Adrenal gland (tissue), 12 donors: ENCODE measurements around the gene ZNF672. TPM values are rescaled to one million over a fixed set of nuclear protein-coding genes. Genes with fewer than 3 reads are reported as not detected.
A peak's percentile ranks its signal among the peaks of the same experiment; 100 is the strongest.

ENCODE experiments used
- DNase-seq, 7 donors: peaks; one replicate each; pipeline ENCODE4 v3.0.0-alpha.2; 2019 to 2020
- H3K27ac ChIP-seq, 5 donors: fragments of 200-600 bp; sonication (generic) in 4 of 5; 1 replicate in 3 of 5; 2 replicates in 2 of 5; pipeline versions ENCODE4 v1.5.1 to v1.8.0; 2016 to 2020; ENCODE audit warnings: mild to moderate bottlenecking in 1 of 5
- H3K27me3 ChIP-seq: fragments of 200-600 bp; 2 replicates; pipeline ENCODE4 v1.8.0; 2021
- H3K36me3 ChIP-seq, 2 donors: fragments of 200-600 bp; replicated peaks in 1 of 2; 1 replicate in 1 of 2; 2 replicates in 1 of 2; pipeline versions ENCODE4 v1.5.1 to v1.8.0; 2018 to 2022
- H3K4me1 ChIP-seq, 2 donors: fragments of 200-600 bp; replicated peaks in 1 of 2; 1 replicate in 1 of 2; 2 replicates in 1 of 2; pipeline versions ENCODE4 v1.5.1 to v1.8.0; 2018 to 2021
- H3K4me3 ChIP-seq, 4 donors: fragments of 200-600 bp; sonication (generic) in 3 of 4; one replicate each; pipeline ENCODE4 v1.5.1; 2016 to 2018
- H3K9me3 ChIP-seq, 3 donors: fragments of 200-600 bp; sonication (generic) in 1 of 3; replicated peaks in 1 of 3; 1 replicate in 2 of 3; 2 replicates in 1 of 3; pipeline versions ENCODE4 v1.5.1 to v1.8.0; 2016 to 2021
- POLR2A ChIP-seq, 2 donors: fragments of 450-650 bp; IDR thresholded peaks; one replicate each; pipeline ENCODE4 v1.6.1; 2017; ENCODE audit warnings: antibody characterized with exemption in 2 of 2, mild to moderate bottlenecking in 2 of 2, moderate library complexity in 1 of 2
- WGBS, 4 donors: extraction: QIAGEN DNeasy Blood & Tissue Kit in 2 of 4; methylation state at CpG; one replicate each; pipeline versions ENCODE4 v1.1.5 to v1.1.7; 2013 to 2017; 5-methylcytosine and 5-hydroxymethylcytosine counted together
- intact Hi-C, 2 donors: fragments of 100-400 bp; cut with DNase I; formaldehyde crosslinking; loops; one replicate each; pipeline versions ENCODE4 v1.14.1 to v1.15.0; 2022 to 2023
- polyA plus RNA-seq, 3 donors: library from polyadenylated mRNA; stranded (reverse); fragments of 200-250 nt in 2 of 3; fragments of 350-450 nt in 1 of 3; fragmentation: Illumina TruSeq in 1 of 3; extraction: RNeasy Lipid Tissue Mini Kit (QIAGEN cat#74804) in 1 of 3; gene quantifications; one replicate each; pipeline ENCODE4 v1.2.3, GENCODE V29; 2013 to 2014
- total RNA-seq, 9 donors: library from RNA; depleted of rRNA in 4 of 9; stranded (reverse); fragments of >200 nt in 4 of 9; fragments of 120-200 nt in 1 of 9; fragmentation: NEBNext Ultra II Directional in 1 of 9; extraction: Animal tissue kit (Norgen Biotek cat#: 25700) in 1 of 9; gene quantifications; one replicate each; pipeline versions ENCODE4 v1.1.0 to v1.2.4, GENCODE V29; 2013 to 2023
- TF ChIP-seq, protein P1 (sequence below), 6 experiments: fragments of 450-650 bp in 4 of 6; fragments of 200-600 bp in 2 of 6; sonication (generic) in 1 of 6; IDR thresholded peaks; 1 replicate in 5 of 6; 2 replicates in 1 of 6; pipeline versions ENCODE4 v1.5.1 to v1.8.0; 2016 to 2021; ENCODE audit warnings: antibody characterized with exemption in 6 of 6, mild to moderate bottlenecking in 2 of 6, moderate library complexity in 1 of 6
- donor health status: healthy with polysubstance abuse.
- donor health status: Bipolar disorder and iron deficiency.
- donor health status: DM: yes; HTN: yes; CAD: no.
- donor health status: DM: no; HTN: no; CAD: no.
- donor health status: DM: no; HTN: no; CAD: no.
- donor health status: DM: yes; HTN: yes; CAD: no.

The ZNF672 gene
- total and polyA plus RNA-seq, 12 donors: 9.5 to 47.5 (median 29.3) TPM

GRCh38 chr1:248837045-248837780, 811 bp upstream of the ZNF672 start:
- H3K27me3 ChIP-seq: no peaks in the 10 kb centered on the region
- peak in 1 of 7 donors; percentile 70 for DNase-seq
- intact Hi-C loops: no loop called here
- peaks cover 0 to 20% of the 10 kb centered on the region in 2 donors for H3K4me1 ChIP-seq
- TF ChIP-seq POLR2A (IDR thresholded peaks at IDR 0.05): no peak
- TF ChIP-seq, protein P1, sequence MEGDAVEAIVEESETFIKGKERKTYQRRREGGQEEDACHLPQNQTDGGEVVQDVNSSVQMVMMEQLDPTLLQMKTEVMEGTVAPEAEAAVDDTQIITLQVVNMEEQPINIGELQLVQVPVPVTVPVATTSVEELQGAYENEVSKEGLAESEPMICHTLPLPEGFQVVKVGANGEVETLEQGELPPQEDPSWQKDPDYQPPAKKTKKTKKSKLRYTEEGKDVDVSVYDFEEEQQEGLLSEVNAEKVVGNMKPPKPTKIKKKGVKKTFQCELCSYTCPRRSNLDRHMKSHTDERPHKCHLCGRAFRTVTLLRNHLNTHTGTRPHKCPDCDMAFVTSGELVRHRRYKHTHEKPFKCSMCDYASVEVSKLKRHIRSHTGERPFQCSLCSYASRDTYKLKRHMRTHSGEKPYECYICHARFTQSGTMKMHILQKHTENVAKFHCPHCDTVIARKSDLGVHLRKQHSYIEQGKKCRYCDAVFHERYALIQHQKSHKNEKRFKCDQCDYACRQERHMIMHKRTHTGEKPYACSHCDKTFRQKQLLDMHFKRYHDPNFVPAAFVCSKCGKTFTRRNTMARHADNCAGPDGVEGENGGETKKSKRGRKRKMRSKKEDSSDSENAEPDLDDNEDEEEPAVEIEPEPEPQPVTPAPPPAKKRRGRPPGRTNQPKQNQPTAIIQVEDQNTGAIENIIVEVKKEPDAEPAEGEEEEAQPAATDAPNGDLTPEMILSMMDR (IDR thresholded peaks at IDR 0.05): no peak
- peak overlapping the region in 3 of 4 donors; percentile 7 to 99 (median 24) for H3K4me3 ChIP-seq
- no peaks in the 10 kb centered on the region for H3K9me3 ChIP-seq
- WGBS, 4 donors: 45 to 55% (median 47%) methylated on average over 9 to 11 of the region's 11 CpGs
- H3K36me3 ChIP-seq: no peaks in the 10 kb centered on the region
- peak overlapping the region in 3 of 5 donors; percentile 100 for H3K27ac ChIP-seq

- H3K27me3 ChIP-seq: no peaks in the 10 kb centered on the region
- TF ChIP-seq, protein P1 (IDR thresholded peaks at IDR 0.05): no peak
- peak; percentile 94 to 96 for TF ChIP-seq POLR2A (IDR thresholded peaks at IDR 0.05)
- intact Hi-C loops: no loop called here
- peak overlapping the region; percentile 100 for H3K27ac ChIP-seq
- H3K9me3 ChIP-seq: no peaks in the 10 kb centered on the region
- 0 to 2% (median 0%) methylated on average over 23 to 82 of the region's 82 CpGs; no CpG with 5 or more reads in 1 of the 4 donors for WGBS, 4 donors
- H3K36me3 ChIP-seq: no peaks in the 10 kb centered on the region
- H3K4me3 ChIP-seq: peak overlapping the region; percentile 27 to 99 (median 87)
- DNase-seq: peak; percentile 91 to 97 (median 95)
- peaks cover 0 to 20% of the 10 kb centered on the region in 2 donors for H3K4me1 ChIP-seq
These were observed 538 bp downstream of the ZNF672 start for GRCh38 chr1:248838357-248839167.

GRCh38 chr1:248839168-248839555, 1.1 kb downstream of the ZNF672 start:
- H3K36me3 ChIP-seq: no peaks in the 10 kb centered on the region
- H3K4me3 ChIP-seq: peak overlapping the region; percentile 27 to 99 (median 69)
- 11 to 18% (median 12%) methylated on average over 8 to 10 of the region's 10 CpGs for WGBS, 4 donors
- no peaks in the 10 kb centered on the region for H3K27me3 ChIP-seq
- H3K9me3 ChIP-seq: no peaks in the 10 kb centered on the region
- intact Hi-C loops: no loop called here
- DNase-seq: no peak
- H3K27ac ChIP-seq: peak overlapping the region; percentile 100
- peaks cover 0 to 20% of the 10 kb centered on the region in 2 donors for H3K4me1 ChIP-seq
- TF ChIP-seq, protein P1 (IDR thresholded peaks at IDR 0.05): no peak
- no peak for TF ChIP-seq POLR2A (IDR thresholded peaks at IDR 0.05)

DNA sequence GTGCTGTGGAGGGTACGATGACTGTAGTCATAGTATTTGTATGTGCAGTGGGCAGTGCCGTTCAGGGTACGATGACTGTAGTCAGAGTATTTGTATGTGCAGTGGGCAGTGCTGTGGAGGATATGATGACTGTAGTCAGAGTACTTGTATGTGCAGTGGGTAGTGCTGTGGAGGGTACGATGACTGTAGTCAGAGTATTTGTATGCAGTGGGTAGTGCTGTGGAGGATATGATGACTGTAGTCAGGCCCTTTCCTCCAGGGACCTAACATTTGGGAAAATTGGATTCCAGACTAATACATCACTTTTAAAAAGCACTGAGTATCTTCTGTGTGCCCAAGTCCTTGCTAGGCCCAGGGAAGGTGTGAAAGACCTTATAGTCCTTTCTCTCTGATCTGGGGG, 2.9 kb downstream of the ZNF672 start:
- H3K4me1 ChIP-seq: peaks cover 0 to 20% of the 10 kb centered on the region in 2 donors

More for the DNA sequence above, 2.9 kb downstream of the ZNF672 start:
- DNase-seq: no peak
- no peaks in the 10 kb centered on the region for H3K27me3 ChIP-seq
- no peak overlapping the region for H3K27ac ChIP-seq
- peaks cover 0 to 15% of the 10 kb centered on the region in 2 donors for H3K36me3 ChIP-seq
- TF ChIP-seq, protein P1 (IDR thresholded peaks at IDR 0.05): no peak
- TF ChIP-seq POLR2A (IDR thresholded peaks at IDR 0.05): no peak
- intact Hi-C loops: no loop called here
- 88 to 95% (median 95%) methylated on average over 4 of the region's 4 CpGs for WGBS, 4 donors
- H3K4me3 ChIP-seq: no peak overlapping the region
- H3K9me3 ChIP-seq: no peaks in the 10 kb centered on the region
